Bronchus fibroblast of lung (primary cell): ENCODE data around the gene CRIP1. TPM values are rescaled to one million over a fixed set of nuclear protein-coding genes. Genes with fewer than 3 reads are reported as not detected.

Experiments
- total RNA-seq: library from RNA; depleted of rRNA; stranded (reverse); fragments of >200 nt; gene quantifications from 2 replicates; pipeline ENCODE4 v1.2.3, GENCODE V29; 2015

Gene CRIP1
- 1.7 and 3.3 TPM in 2 replicates for total RNA-seq

GRCh38 chr14:105486163-105486973 is at the start of gene CRIP1:
CRIP1 (plus strand) TSS chr14:105486886; CDS start chr14:105487260, 374 bp downstream.

GRCh38 chr14:105474483-105475268 is 12.0 kb upstream of the CRIP1 start, which contains the start of gene CRIP2:
CRIP2 (plus strand) TSS chr14:105474821; CDS start chr14:105474863, 42 bp downstream.

GRCh38 chr14:105490572-105491365 is 4.1 kb downstream of the CRIP1 start, which contains the start of gene TEDC1:
TEDC1 (plus strand) TSS chr14:105491246; CDS start chr14:105491376, 130 bp downstream.

GRCh38 chr14:105525861-105526775 is 39.4 kb downstream of the CRIP1 start, which contains the start of gene TMEM121:
TMEM121 (plus strand) TSS chr14:105526583; CDS start chr14:105528835, 2,252 bp downstream.

Other genes starting within 250 kb of the CRIP1 start
- gene BTBD6, start 238.4 kb upstream of the CRIP1 start, total RNA-seq = 56.2 and 63.7 TPM in 2 replicates
- 26.8 and 27.2 TPM in 2 replicates for gene BRF1, start 185.9 kb upstream of the CRIP1 start, total RNA-seq
- gene PACS2, start 172.1 kb upstream of the CRIP1 start, total RNA-seq = 40.3 and 40.5 TPM in 2 replicates
- under 0.01 TPM in 1 of 2 replicates, not detected in the other for gene TEX22, start 88.3 kb upstream of the CRIP1 start, total RNA-seq
- 39.2 and 47.0 TPM in 2 replicates for gene MTA1, start 67.1 kb upstream of the CRIP1 start, total RNA-seq
- gene CRIP2, start 12.1 kb upstream of the CRIP1 start, total RNA-seq = 102 and 104 TPM in 2 replicates
- 16.3 and 19.2 TPM in 2 replicates for gene TEDC1, start 4.4 kb downstream of the CRIP1 start, total RNA-seq
- 9.1 and 11.4 TPM in 2 replicates for gene TMEM121, start 39.7 kb downstream of the CRIP1 start, total RNA-seq